Stomach smooth muscle (tissue), 2 donors: ENCODE measurements around the gene DAZL.

Source experiments
- H3K27ac ChIP-seq: one replicate; pipeline ENCODE4 v1.7.0; 2013; ENCODE audit warnings: mild to moderate bottlenecking, low read length, inconsistent platforms
- H3K27me3 ChIP-seq, 2 donors: one replicate each; pipeline ENCODE4 v1.7.0; 2013; ENCODE audit warnings: low read length in 2 of 2; ENCODE audit not compliant: insufficient read depth in 2 of 2, control insufficient read depth in 1 of 2
- H3K36me3 ChIP-seq, 2 donors: one replicate each; pipeline ENCODE4 v1.7.0; 2013; ENCODE audit warnings: low read length in 2 of 2; ENCODE audit not compliant: control insufficient read depth in 2 of 2, insufficient read depth in 2 of 2
- H3K4me1 ChIP-seq: one replicate; pipeline ENCODE4 v1.7.0; 2013; ENCODE audit warnings: low read length; ENCODE audit not compliant: control insufficient read depth, insufficient read depth
- H3K4me3 ChIP-seq, 2 donors: one replicate each; pipeline ENCODE4 v1.7.0; 2013; ENCODE audit warnings: low read length in 2 of 2
- H3K9ac ChIP-seq, 2 donors: one replicate each; pipeline ENCODE4 v1.7.0; 2013; ENCODE audit warnings: low read length in 2 of 2, mild to moderate bottlenecking in 1 of 2
- H3K9me3 ChIP-seq, 2 donors: one replicate each; pipeline ENCODE4 v1.7.0; 2013; ENCODE audit warnings: low read length in 2 of 2; ENCODE audit not compliant: control insufficient read depth in 2 of 2
- donor health status: healthy.
- donor health status: Pancreatic carcinoma.

Gene DAZL

GRCh38 chr3:16614033-16615031, 9.1 kb upstream of the DAZL start:
- Histone ChIP-seq H3K36me3 (no peaks in the 10 kb centered on the region), H3K27me3 (no peaks in the 10 kb centered on the region), H3K27ac (no peak overlapping the region), H3K9ac (no peak overlapping the region), H3K4me1 (no peaks in the 10 kb centered on the region), H3K9me3 (no peaks in the 10 kb centered on the region), H3K4me3 (no peak overlapping the region)

- no peak overlapping the region for H3K27ac ChIP-seq
- H3K27me3 ChIP-seq: no peaks in the 10 kb centered on the region
- no peak overlapping the region for H3K9ac ChIP-seq
- H3K36me3 ChIP-seq: no peaks in the 10 kb centered on the region
- H3K4me3 ChIP-seq: no peak overlapping the region
- H3K9me3 ChIP-seq: no peaks in the 10 kb centered on the region
- no peaks in the 10 kb centered on the region for H3K4me1 ChIP-seq
Observed at GRCh38 chr3:16609927-16610580, 4.8 kb upstream of the DAZL start.

- Histone ChIP-seq H3K4me1 (no peaks in the 10 kb centered on the region), H3K27me3 (no peaks in the 10 kb centered on the region), H3K36me3 (no peaks in the 10 kb centered on the region), H3K9me3 (no peaks in the 10 kb centered on the region), H3K27ac (no peak overlapping the region), H3K4me3 (no peak overlapping the region), H3K9ac (no peak overlapping the region)
Observed at GRCh38 chr3:16608816-16609215, 3.6 kb upstream of the DAZL start.

DNA sequence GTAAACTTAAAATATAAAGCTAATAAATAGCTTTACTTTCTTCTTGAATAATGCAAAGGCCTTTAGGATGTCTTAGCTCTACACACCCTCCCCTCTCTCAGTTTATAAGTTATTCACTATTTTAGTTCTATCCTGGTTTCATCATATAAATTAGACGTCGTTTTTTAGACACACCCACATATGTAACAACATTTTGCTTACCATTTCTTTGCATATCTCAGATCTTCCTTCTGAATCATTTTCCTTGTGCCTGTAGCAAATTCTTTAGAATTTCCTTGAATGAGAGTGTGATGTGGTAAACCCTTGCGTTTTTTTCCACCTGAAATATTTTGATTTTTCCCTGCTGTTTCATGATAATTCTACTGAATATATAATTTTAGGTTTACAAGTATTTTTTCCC, 2.5 kb upstream of the DAZL start:
- Histone ChIP-seq H3K9me3 (no peaks in the 10 kb centered on the region), H3K9ac (no peak overlapping the region), H3K27ac (no peak overlapping the region), H3K4me1 (no peaks in the 10 kb centered on the region), H3K4me3 (no peak overlapping the region), H3K27me3 (no peaks in the 10 kb centered on the region), H3K36me3 (no peaks in the 10 kb centered on the region)

GRCh38 chr3:16606398-16606797, 1.2 kb upstream of the DAZL start:
- no peaks in the 10 kb centered on the region for H3K36me3 ChIP-seq
- no peak overlapping the region for H3K9ac ChIP-seq
- no peak overlapping the region for H3K27ac ChIP-seq
- H3K9me3 ChIP-seq: no peaks in the 10 kb centered on the region
- H3K4me3 ChIP-seq: no peak overlapping the region
- H3K4me1 ChIP-seq: no peaks in the 10 kb centered on the region
- no peaks in the 10 kb centered on the region for H3K27me3 ChIP-seq

GRCh38 chr3:16605966-16606365, 743 bp upstream of the DAZL start:
- Histone ChIP-seq H3K27me3 (no peaks in the 10 kb centered on the region), H3K4me3 (no peak overlapping the region)

DNA sequence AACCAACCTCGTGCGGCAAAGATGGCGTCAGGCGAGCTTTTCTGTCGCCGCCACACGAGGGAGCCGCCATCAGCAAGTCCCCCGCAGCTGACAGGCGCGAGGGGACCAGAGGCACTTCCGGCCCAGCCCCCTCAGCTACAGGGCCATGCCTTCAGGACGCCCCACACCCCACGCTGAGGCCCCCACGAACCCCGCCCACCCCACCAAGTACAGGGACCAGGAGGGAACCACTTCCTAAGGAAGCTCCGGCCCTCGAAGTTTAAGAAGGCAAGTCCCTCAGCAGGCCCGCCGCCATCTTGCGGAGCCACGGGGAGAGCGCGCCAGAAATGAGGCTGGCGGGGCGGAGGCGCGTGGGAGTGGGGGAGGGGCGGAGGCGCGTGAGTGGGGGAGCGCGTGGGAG, 790 bp downstream of the DAZL start:
- H3K27me3 ChIP-seq: no peaks in the 10 kb centered on the region
- no peaks in the 10 kb centered on the region for H3K9me3 ChIP-seq
- H3K4me1 ChIP-seq: no peaks in the 10 kb centered on the region
- no peaks in the 10 kb centered on the region for H3K36me3 ChIP-seq
- no peak overlapping the region for H3K27ac ChIP-seq
- no peak overlapping the region for H3K4me3 ChIP-seq
- H3K9ac ChIP-seq: no peak overlapping the region

More at GRCh38 chr3:16605966-16606365, 743 bp upstream of the DAZL start:
- Histone ChIP-seq H3K9me3 (no peaks in the 10 kb centered on the region), H3K27ac (no peak overlapping the region), H3K9ac (no peak overlapping the region), H3K4me1 (no peaks in the 10 kb centered on the region), H3K36me3 (no peaks in the 10 kb centered on the region)

DNA sequence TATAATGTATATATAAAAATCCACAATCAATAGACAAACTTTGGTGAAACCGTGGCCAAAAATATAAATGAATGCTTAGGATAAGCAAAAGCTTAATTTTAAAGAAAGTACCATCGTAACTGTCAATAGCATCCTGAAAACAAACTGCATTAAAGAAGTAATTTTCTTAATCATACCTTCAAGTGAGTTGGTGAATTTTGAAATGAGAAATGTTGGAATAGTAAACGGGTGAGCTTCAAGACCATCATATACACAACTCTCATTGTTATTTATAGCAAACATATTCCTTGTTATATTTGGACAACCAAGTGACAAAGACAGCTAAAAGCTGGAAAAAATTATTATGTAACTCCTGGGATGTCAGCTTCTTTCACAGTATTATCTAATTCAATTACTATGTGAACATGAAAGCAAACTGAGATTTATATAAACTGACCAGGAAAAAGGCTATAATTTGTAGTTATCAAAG, 3.7 kb downstream of the DAZL start:
- Histone ChIP-seq H3K27me3 (no peaks in the 10 kb centered on the region), H3K4me3 (no peak overlapping the region), H3K27ac (no peak overlapping the region), H3K9me3 (no peaks in the 10 kb centered on the region), H3K36me3 (no peaks in the 10 kb centered on the region), H3K9ac (no peak overlapping the region), H3K4me1 (no peaks in the 10 kb centered on the region)

GRCh38 chr3:16600780-16601536, 4.3 kb downstream of the DAZL start:
- Histone ChIP-seq H3K36me3 (no peaks in the 10 kb centered on the region), H3K27ac (no peak overlapping the region), H3K9me3 (no peaks in the 10 kb centered on the region), H3K4me1 (no peaks in the 10 kb centered on the region), H3K27me3 (no peaks in the 10 kb centered on the region), H3K4me3 (no peak overlapping the region), H3K9ac (no peak overlapping the region)

- Histone ChIP-seq H3K27me3 (no peaks in the 10 kb centered on the region), H3K36me3 (no peaks in the 10 kb centered on the region), H3K9me3 (no peaks in the 10 kb centered on the region), H3K27ac (no peak overlapping the region), H3K4me1 (no peaks in the 10 kb centered on the region), H3K9ac (no peak overlapping the region), H3K4me3 (no peak overlapping the region)
Observed at GRCh38 chr3:16599694-16600093, 5.5 kb downstream of the DAZL start.
